ENCODE measurements around the gene NFASC. TPM values are rescaled to one million over a fixed set of nuclear protein-coding genes. Genes with fewer than 3 reads are reported as not detected.

NFASC gene
- total RNA-seq, 1 donor from 2014 or later, result 6.9 TPM

GRCh38 chr1:204842369-204842768 is 28.3 kb upstream of the NFASC start:
- Mint-ChIP-seq H3K27me3 (no peaks in the 10 kb centered on the region), H3K4me1 (ENCODE audit: low read depth) (peaks cover 3% of the 10 kb centered on the region), H3K9me3 (ENCODE audit: low read depth) (no peaks in the 10 kb centered on the region), H3K27ac (no peak overlapping the region), H3K36me3 (ENCODE audit: insufficient read depth) (no peaks in the 10 kb centered on the region), H3K4me3 (ENCODE audit: low read depth) (no peak overlapping the region)
- TF ChIP-seq CTCF (IDR thresholded peaks at IDR 0.05; ENCODE audit: unreplicated experiment), result no peak
- DNase-seq (ENCODE audit: low spot score, unreplicated experiment), result no peak

- Mint-ChIP-seq H3K4me3 (ENCODE audit: low read depth) (no peak overlapping the region), H3K27me3 (no peaks in the 10 kb centered on the region), H3K9me3 (ENCODE audit: low read depth) (no peaks in the 10 kb centered on the region), H3K36me3 (ENCODE audit: insufficient read depth) (no peaks in the 10 kb centered on the region), H3K27ac (no peak overlapping the region), H3K4me1 (ENCODE audit: low read depth) (peaks cover 6% of the 10 kb centered on the region)
- no peak for TF ChIP-seq CTCF (IDR thresholded peaks at IDR 0.05; ENCODE audit: unreplicated experiment)
- DNase-seq (ENCODE audit: low spot score, unreplicated experiment), result no peak
Measured at GRCh38 chr1:204842892-204843291, 27.8 kb upstream of the NFASC start.

GRCh38 chr1:204846546-204846945 is 24.1 kb upstream of the NFASC start:
- Mint-ChIP-seq H3K27me3 (no peaks in the 10 kb centered on the region), H3K36me3 (ENCODE audit: insufficient read depth) (no peaks in the 10 kb centered on the region), H3K27ac (no peak overlapping the region), H3K9me3 (ENCODE audit: low read depth) (no peaks in the 10 kb centered on the region), H3K4me1 (ENCODE audit: low read depth) (peaks cover 8% of the 10 kb centered on the region), H3K4me3 (ENCODE audit: low read depth) (no peak overlapping the region)
- TF ChIP-seq CTCF (IDR thresholded peaks at IDR 0.05; ENCODE audit: unreplicated experiment), result no peak
- no peak for DNase-seq (ENCODE audit: low spot score, unreplicated experiment)

- H3K27me3 Mint-ChIP-seq, result no peaks in the 10 kb centered on the region
- no peak for DNase-seq (ENCODE audit: low spot score, unreplicated experiment)
- peaks cover 8% of the 10 kb centered on the region for H3K4me1 Mint-ChIP-seq (ENCODE audit: low read depth)
- H3K36me3 Mint-ChIP-seq (ENCODE audit: insufficient read depth), result no peaks in the 10 kb centered on the region
- no peak overlapping the region for H3K4me3 Mint-ChIP-seq (ENCODE audit: low read depth)
- H3K27ac Mint-ChIP-seq, result no peak overlapping the region
- TF ChIP-seq CTCF (IDR thresholded peaks at IDR 0.05; ENCODE audit: unreplicated experiment), result no peak
- H3K9me3 Mint-ChIP-seq (ENCODE audit: low read depth), result no peaks in the 10 kb centered on the region
Measured at GRCh38 chr1:204848579-204848978, 22.1 kb upstream of the NFASC start.

- no peaks in the 10 kb centered on the region for H3K9me3 Mint-ChIP-seq (ENCODE audit: low read depth)
- no peaks in the 10 kb centered on the region for H3K36me3 Mint-ChIP-seq (ENCODE audit: insufficient read depth)
- no peaks in the 10 kb centered on the region for H3K27me3 Mint-ChIP-seq
- peaks cover 2% of the 10 kb centered on the region for H3K4me1 Mint-ChIP-seq (ENCODE audit: low read depth)
- no peak for DNase-seq (ENCODE audit: low spot score, unreplicated experiment)
- H3K4me3 Mint-ChIP-seq (ENCODE audit: low read depth), result no peak overlapping the region
- no peak overlapping the region for H3K27ac Mint-ChIP-seq
- TF ChIP-seq CTCF (IDR thresholded peaks at IDR 0.05; ENCODE audit: unreplicated experiment), result no peak
Measured at GRCh38 chr1:204852854-204853253, 17.8 kb upstream of the NFASC start.
